ENCODE data around the gene SARDH.

SARDH gene

GRCh38 chr9:133742849-133743444 is 4.8 kb upstream of the SARDH start:
- DNase-seq (ENCODE audit: low spot score): peak; percentile 50
- ATAC-seq (ENCODE audit: low read depth): peak; percentile 88
- H3K27me3 ChIP-seq (ENCODE audit: insufficient read depth, poor library complexity, severe bottlenecking): peaks cover 9% of the 10 kb centered on the region
- H3K36me3 ChIP-seq (ENCODE audit: low read depth): no peaks in the 10 kb centered on the region
- H3K4me3 ChIP-seq (ENCODE audit: severe bottlenecking): no peak overlapping the region
- H3K27ac ChIP-seq (ENCODE audit: poor library complexity, severe bottlenecking): no peak overlapping the region
- no peaks in the 10 kb centered on the region for H3K4me1 ChIP-seq (ENCODE audit: insufficient read depth, poor library complexity, severe bottlenecking)
- no peaks in the 10 kb centered on the region for H3K9me3 ChIP-seq (ENCODE audit: severe bottlenecking)
- peak; percentile 95 for TF ChIP-seq CTCF (IDR thresholded peaks at IDR 0.05; ENCODE audit: poor library complexity, severe bottlenecking)

DNA sequence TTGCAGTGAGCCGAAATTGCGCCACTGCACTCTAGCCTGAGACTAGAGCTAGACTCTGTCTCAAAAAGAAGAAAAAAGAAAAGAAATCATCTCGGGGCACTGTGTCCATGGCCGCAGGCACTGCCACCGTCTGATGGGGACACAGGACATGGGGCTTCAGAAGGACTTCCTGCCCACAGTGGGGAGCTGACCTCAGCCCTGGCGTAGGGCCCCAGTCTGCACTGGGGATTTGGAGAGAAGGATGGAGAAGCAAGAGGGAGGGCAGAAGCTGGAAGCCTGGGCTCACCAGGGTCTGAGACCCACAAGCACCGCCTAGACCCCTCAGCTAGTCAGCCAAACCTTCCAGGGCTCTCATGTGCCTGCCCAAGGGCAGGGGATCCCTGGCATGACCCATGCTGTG is 4.1 kb upstream of the SARDH start:
- Histone ChIP-seq H3K9me3 (ENCODE audit: severe bottlenecking) (no peaks in the 10 kb centered on the region), H3K4me1 (ENCODE audit: insufficient read depth, poor library complexity, severe bottlenecking) (no peaks in the 10 kb centered on the region), H3K27me3 (ENCODE audit: insufficient read depth, poor library complexity, severe bottlenecking) (peaks cover 9% of the 10 kb centered on the region), H3K4me3 (ENCODE audit: severe bottlenecking) (no peak overlapping the region), H3K27ac (ENCODE audit: poor library complexity, severe bottlenecking) (no peak overlapping the region), H3K36me3 (ENCODE audit: low read depth) (no peaks in the 10 kb centered on the region)
- TF ChIP-seq CTCF (IDR thresholded peaks at IDR 0.05; ENCODE audit: poor library complexity, severe bottlenecking): no peak
- no peak for DNase-seq (ENCODE audit: low spot score)
- no peak for ATAC-seq (ENCODE audit: low read depth)

GRCh38 chr9:133741716-133742115 is 3.6 kb upstream of the SARDH start:
- Histone ChIP-seq H3K4me1 (ENCODE audit: insufficient read depth, poor library complexity, severe bottlenecking) (no peaks in the 10 kb centered on the region), H3K9me3 (ENCODE audit: severe bottlenecking) (no peaks in the 10 kb centered on the region), H3K27me3 (ENCODE audit: insufficient read depth, poor library complexity, severe bottlenecking) (peaks cover 9% of the 10 kb centered on the region), H3K4me3 (ENCODE audit: severe bottlenecking) (no peak overlapping the region), H3K36me3 (ENCODE audit: low read depth) (no peaks in the 10 kb centered on the region), H3K27ac (ENCODE audit: poor library complexity, severe bottlenecking) (no peak overlapping the region)
- DNase-seq (ENCODE audit: low spot score) (no peak), ATAC-seq (ENCODE audit: low read depth) (no peak)
- TF ChIP-seq CTCF (IDR thresholded peaks at IDR 0.05; ENCODE audit: poor library complexity, severe bottlenecking): no peak

DNA sequence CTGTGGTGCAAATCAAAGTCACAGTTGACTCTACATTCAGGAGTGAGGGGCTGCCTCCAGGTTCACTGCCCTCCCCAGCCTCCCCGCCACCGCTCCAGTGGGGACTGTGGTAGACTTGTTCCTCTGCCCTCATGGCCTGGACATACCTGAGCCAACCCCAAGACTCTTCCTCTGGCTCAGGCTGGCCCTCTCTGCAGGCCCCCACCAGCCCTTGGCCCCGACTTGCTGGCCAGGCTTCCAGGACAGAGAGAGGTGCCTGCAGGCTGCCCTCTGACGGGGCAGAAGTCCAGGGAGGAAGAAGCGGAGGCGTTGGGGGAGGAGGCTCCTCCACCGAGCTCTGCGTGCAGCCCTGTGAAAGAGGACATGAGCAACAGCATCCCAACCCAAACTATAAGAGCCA is 2.8 kb upstream of the SARDH start:
- Histone ChIP-seq H3K9me3 (ENCODE audit: severe bottlenecking) (no peaks in the 10 kb centered on the region), H3K4me3 (ENCODE audit: severe bottlenecking) (no peak overlapping the region), H3K27me3 (ENCODE audit: insufficient read depth, poor library complexity, severe bottlenecking) (peaks cover 9% of the 10 kb centered on the region), H3K4me1 (ENCODE audit: insufficient read depth, poor library complexity, severe bottlenecking) (no peaks in the 10 kb centered on the region), H3K27ac (ENCODE audit: poor library complexity, severe bottlenecking) (no peak overlapping the region), H3K36me3 (ENCODE audit: low read depth) (no peaks in the 10 kb centered on the region)
- DNase-seq (ENCODE audit: low spot score): peak; percentile 23
- ATAC-seq (ENCODE audit: low read depth): no peak
- no peak for TF ChIP-seq CTCF (IDR thresholded peaks at IDR 0.05; ENCODE audit: poor library complexity, severe bottlenecking)

DNA sequence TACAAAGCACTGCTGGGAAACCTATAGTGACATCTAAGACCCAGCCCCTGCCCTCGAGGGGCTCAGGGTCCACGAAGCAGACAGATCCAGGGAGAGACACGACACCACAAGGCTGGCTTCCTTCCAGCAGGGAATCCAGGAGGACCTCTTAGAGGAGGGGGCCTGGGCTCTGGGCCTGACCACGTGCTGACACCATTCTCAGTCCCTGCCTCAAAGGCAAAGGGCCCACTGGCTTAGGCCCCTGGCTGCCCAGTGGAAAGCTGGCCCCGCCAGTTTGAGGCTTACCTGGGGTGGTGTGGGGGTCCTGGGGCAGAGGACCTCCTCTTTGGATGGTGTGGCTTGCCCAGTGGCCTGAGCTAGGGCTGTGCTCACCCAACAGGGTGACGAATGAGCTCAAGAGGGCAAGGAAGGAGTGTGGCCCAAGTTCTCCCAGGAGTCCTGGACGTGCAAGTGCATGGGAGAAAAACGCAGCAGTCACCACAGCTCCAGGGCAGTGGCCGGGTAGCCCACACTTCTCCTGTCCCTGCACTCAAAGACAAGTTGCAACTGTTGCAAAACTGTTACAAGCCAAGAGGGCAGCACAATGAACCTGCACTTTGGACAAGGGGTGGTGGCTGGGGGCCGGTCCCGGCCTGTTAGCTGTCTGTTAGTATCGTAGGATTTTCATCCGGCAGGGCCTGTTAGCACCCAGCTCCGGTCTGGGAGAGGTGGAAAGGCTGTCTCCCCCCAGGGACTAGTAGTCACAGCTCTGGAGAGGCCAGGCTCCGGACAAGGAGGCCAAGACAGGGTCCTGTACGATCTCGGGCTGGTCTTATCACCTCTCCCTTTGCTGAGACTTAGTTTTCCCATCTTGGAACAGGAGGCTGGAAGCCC is 1.5 kb upstream of the SARDH start:
- no peak overlapping the region for H3K4me3 ChIP-seq (ENCODE audit: severe bottlenecking)
- ATAC-seq (ENCODE audit: low read depth) (no peak), DNase-seq (ENCODE audit: low spot score) (peak; percentile 42)
- H3K36me3 ChIP-seq (ENCODE audit: low read depth): no peaks in the 10 kb centered on the region
- TF ChIP-seq CTCF (IDR thresholded peaks at IDR 0.05; ENCODE audit: poor library complexity, severe bottlenecking): no peak
- no peaks in the 10 kb centered on the region for H3K9me3 ChIP-seq (ENCODE audit: severe bottlenecking)
- peaks cover 9% of the 10 kb centered on the region for H3K27me3 ChIP-seq (ENCODE audit: insufficient read depth, poor library complexity, severe bottlenecking)
- H3K27ac ChIP-seq (ENCODE audit: poor library complexity, severe bottlenecking): no peak overlapping the region
- H3K4me1 ChIP-seq (ENCODE audit: insufficient read depth, poor library complexity, severe bottlenecking): no peaks in the 10 kb centered on the region
